ENCODE results near the gene HTR1E. TPM values are rescaled to one million over a fixed set of nuclear protein-coding genes. Genes with fewer than 3 reads are reported as not detected.
"Not testable (repeated sequence)": the region's sequence is repeated elsewhere in the genome, so short reads cannot be mapped to it uniquely, and the experiment has no call there.

Gene HTR1E
- total RNA-seq (2014; rRNA removed; shearing (Covaris generic)), result not detected in 2 replicates

DNA sequence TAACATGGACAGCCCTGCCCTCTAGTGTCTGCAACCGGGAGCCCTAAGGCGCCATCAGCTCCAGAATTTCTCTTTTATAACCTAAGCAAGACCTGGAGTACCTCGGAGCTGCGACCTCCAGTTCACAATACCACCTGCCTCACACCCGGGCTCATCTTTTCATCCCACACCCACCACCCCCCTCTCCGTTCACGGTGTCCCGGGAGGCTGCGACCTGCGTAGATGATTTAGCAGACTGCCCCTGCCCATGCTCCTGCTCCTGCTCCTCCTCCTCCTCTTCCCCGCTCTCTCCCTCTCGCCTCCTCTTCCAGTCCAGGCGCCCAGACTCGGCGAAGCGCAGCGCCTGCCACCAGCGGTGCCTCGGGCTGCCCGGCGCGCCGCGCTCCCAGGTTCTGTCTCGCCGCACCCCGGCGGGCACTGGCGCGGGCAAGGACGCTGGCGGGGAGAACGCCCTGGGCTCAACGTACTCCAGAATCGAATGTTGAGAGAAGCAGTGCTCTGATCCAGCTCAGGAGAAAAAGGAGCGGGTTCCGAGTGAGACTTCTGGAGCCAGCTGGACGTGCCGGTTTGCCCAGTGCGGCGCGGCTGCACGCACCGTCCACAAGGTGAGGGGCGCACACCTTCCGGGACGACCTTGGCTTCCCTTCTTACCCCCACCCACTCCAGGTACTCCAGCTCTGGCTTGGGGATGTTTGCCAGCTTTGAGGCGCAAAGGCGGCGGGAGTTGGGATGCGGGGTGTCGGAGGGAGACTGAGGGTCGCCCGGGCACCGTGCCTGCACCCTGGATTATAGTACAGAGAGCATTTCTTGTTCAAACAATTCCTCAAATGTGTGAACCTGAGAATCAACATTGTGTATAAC, at the start of gene HTR1E:
Gene HTR1E, plus strand, starts transcription at position 310 of the 861 bp plus-strand sequence. CDS start 77,807 bp downstream, outside the sequence.
- DNase-seq (ENCODE audit: low spot score), result peak; percentile 30

GRCh38 chr6:86888301-86888700, 49.0 kb upstream of the HTR1E start:
- DNase-seq (ENCODE audit: low spot score), result no peak

DNA sequence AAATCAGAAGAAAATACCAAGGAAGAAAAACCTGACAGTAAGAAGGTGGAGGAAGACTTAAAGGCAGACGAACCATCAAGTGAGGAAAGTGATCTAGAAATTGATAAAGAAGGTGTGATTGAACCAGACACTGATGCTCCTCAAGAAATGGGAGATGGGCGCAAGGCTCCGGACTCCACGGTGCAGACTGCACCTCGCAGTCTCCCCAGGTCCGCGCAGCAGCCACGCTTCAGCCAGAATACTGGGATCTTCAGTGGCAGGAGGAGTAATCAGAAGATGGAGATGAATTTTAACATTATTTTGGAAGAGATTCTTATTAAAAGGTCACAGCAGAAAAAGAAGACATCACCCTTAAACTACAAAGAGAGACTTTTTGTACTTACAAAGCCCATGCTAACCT, 40.1 kb upstream of the HTR1E start:
- not testable (repeated sequence) for DNase-seq (ENCODE audit: low spot score)

- DNase-seq (ENCODE audit: low spot score), result no peak
Observed at GRCh38 chr6:86913795-86914194, 23.5 kb upstream of the HTR1E start.

DNA sequence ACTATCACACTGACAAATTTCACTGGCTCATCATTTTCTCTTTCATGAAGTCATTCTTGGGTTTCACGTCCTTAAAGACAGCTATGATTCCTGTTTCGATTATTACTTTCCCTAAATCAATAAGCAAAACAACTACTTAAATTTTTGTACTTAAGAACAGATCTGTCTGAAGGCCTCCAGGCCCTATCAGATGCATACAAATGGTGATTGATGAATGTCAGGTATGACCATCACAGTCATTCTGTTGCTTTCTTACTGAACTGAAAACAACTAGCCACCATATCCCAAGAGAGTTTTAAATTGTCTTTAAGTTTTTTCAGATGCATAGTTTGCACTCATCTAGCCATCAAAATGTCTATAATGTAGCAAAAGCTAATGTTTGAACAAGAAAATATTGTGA, 20.9 kb upstream of the HTR1E start:
- no peak for DNase-seq (ENCODE audit: low spot score)

GRCh38 chr6:86927138-86927537, 10.2 kb upstream of the HTR1E start:
- not testable (repeated sequence) for DNase-seq (ENCODE audit: low spot score)

DNA sequence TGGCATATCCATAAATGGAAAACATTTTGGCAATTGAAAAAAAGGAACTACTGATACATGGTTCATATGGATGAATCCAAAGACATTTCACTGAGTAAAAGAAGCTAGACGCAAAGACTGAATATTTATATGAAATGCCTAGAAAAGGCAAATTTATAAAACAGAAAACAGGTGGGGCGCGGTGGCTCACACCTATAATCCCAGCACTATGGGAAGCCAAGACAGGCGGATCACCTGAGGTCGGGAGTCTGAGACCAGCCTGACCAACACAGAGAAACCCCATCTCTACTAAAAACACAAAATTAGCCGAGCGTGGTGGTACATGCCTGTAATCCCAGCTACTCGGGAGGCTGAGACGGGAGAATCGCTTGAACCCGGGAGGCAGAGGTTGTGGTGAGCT, 9.5 kb upstream of the HTR1E start:
- not testable (repeated sequence) for DNase-seq (ENCODE audit: low spot score)

DNA sequence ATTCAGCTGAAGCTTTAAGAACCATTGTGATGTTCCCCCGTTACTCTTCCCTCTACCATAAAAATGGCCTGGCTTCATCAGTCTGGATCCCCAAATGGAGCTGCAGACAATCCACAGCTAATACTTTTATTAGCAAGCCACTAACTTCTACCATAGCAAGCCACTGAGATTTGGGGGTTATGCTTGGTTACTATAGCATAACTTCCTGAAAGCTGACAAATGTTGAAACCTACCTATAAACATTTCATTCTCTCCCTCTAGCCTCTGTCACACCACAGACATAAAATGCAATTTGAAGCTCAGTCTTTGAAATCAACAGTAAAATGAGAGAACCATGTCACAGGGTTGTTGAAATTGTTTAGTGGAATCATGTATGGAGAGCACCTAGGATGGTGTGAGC, 3.0 kb upstream of the HTR1E start:
- DNase-seq (ENCODE audit: low spot score), result no peak

- no peak for DNase-seq (ENCODE audit: low spot score)
Observed at GRCh38 chr6:86936834-86937218, 502 bp upstream of the HTR1E start.

- DNase-seq (ENCODE audit: low spot score), result no peak
Observed at GRCh38 chr6:86938814-86939213, 1.5 kb downstream of the HTR1E start.

DNA sequence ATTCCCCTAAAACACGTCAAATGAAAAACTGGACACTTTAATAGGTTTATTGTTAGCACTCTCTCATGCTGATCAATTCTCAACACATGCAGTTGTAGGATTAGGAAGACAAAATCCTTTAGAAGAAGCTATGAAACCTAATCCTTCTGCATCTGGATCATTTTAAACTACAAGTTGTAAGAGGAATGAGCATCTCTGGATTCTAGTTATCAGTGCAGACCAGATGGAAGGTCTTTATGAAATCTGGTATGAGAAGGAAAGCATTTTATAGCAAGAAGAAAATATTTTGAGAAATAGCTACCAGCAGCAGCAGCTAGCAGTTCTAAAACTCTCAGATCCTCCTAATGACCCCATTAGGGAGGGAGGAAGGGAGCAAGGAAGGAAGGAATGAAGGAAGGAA, 4.1 kb downstream of the HTR1E start:
- DNase-seq (ENCODE audit: low spot score), result no peak

DNA sequence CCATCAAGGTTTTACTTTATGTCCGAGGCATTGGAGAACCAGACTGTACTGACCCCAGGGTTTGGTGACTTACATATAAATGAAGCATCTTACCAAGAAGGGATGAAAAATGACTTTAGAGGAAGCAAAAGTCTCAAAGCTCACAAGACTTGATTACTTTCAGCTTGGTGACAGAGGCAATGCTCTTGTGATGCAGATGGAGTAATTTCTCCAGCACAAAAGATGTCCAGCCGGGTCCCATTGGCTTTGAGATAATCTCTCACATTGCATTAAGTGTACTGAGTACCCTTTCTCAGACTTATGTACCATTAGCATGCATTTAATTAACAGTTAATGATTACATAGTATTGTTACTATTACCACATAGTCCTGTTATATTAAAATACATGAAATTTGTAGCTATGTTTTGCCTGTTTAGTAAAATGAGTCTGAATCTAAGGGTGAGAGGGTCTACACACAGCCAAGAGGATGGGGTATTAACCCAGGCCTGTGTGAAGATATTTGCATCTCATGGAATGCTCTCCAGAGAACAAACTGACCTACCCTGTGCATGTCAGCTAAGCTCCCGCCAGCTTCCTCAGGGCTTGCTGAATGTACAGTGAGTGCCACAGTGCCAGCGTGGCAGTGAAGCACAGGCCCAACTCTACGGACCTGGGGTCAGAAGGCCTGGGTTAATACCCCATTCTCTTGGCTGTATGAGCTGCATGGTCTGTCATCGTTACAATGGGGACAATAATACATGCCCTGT, 5.6 kb downstream of the HTR1E start:
- DNase-seq (ENCODE audit: low spot score), result no peak

GRCh38 chr6:86943819-86944407, 6.6 kb downstream of the HTR1E start:
- no peak for DNase-seq (ENCODE audit: low spot score)

- no peak for DNase-seq (ENCODE audit: low spot score)
Observed at GRCh38 chr6:86949771-86950170, 12.4 kb downstream of the HTR1E start.

- DNase-seq (ENCODE audit: low spot score), result no peak
Observed at GRCh38 chr6:86952991-86953390, 15.7 kb downstream of the HTR1E start.

DNA sequence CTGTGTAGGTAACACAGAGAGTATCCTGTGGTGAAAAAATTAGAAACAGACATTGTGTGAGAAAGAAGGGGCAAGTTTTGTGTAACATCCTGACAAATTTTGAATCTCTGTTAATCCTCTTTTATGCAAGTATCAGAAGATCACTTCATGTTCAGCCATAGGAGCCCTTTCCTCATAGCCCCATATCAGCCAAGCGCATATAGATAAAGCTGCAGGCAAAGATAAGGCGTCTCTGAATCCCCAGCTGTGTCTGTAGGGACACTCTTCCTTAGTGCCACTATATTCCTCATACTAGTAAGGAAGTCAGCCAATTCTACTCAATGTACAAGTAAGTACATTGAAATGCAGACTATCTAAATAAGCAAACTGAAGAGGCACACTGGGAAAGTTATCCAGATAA, 22.3 kb downstream of the HTR1E start:
- DNase-seq (ENCODE audit: low spot score), result no peak

DNA sequence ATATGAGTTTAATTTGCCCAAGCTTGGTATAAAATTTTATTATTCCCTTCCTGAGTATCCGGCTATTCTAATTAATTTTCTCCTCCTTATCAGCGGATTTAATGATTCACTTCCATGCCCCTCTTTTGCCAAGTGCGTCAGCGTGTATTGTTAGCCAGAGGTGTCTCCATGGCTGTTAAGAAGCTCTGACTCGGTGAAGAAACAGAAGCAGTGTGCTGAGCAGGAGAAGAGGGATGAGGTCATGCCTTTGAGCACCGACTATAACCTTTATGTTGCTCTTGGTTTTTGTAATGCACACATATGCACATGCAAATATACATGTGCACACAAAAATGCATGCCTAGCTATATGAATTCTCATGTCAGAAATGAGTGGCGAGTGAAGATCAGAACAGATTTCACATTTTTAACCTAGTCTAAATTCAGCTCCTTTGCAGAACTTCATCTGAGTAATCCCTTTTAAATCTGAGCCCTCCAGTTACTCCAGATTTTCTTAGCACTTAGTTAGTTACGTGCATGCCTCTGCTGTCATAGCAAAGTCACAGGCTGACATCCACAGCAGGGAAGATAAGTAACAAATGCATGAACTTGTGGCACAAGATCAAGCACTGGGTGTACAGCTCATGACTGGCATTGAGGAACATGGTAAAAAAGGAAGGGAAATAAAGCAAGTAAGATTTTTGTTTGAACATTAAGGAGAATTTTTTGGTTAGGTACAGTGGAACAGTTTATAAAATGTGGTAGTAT, 24.3 kb downstream of the HTR1E start:
- DNase-seq (ENCODE audit: low spot score), result no peak

- no peak for DNase-seq (ENCODE audit: low spot score)
Observed at GRCh38 chr6:86963352-86963751, 26.0 kb downstream of the HTR1E start.

- DNase-seq (ENCODE audit: low spot score), result no peak
Observed at GRCh38 chr6:86964029-86964579, 26.8 kb downstream of the HTR1E start.

DNA sequence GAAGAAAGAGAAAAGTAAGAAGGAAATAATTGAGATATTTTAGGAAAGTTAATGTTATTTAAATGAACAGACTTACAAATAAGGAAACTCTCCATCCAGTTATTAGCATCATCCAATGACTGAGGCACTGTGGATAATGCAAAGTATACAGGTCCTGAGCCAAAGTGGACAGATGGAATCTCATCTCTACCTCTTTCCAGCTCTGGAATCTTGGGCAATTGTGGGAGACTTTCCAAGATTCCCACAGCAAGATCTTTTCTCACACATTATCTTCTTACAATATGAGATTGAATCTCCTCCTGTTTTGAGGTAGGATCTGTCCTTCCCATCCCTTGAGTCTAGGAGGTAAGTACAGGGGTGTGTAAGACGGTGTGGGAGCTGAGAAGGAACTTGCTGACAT, 28.9 kb downstream of the HTR1E start:
- no peak for DNase-seq (ENCODE audit: low spot score)

DNA sequence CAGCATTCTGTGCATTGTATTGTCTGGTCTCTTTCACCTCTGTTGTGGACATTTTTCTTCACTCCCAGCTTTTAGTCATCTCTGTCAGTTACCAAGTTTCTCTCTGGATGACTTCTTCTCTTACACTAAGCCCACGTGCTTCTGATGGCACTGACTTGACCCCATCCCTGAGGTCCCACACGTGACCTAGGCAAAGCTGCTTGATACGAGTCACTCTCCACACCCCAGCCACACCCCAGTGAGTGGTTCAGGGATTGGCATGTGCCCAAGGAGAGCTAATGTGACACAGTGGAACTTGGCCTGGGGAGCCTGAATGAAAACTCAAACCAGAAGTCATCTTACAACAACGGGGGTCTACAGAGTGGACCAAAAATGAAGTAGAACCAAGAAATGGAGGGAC, 32.2 kb downstream of the HTR1E start:
- no peak for DNase-seq (ENCODE audit: low spot score)
